EH (cell line): ENCODE data around the gene BMPR1A.

Experiments
- DNase-seq: peaks from one replicate; pipeline ENCODE4 v3.0.0-alpha.2; 2015; ENCODE audit warnings: low read depth

Gene BMPR1A

DNA sequence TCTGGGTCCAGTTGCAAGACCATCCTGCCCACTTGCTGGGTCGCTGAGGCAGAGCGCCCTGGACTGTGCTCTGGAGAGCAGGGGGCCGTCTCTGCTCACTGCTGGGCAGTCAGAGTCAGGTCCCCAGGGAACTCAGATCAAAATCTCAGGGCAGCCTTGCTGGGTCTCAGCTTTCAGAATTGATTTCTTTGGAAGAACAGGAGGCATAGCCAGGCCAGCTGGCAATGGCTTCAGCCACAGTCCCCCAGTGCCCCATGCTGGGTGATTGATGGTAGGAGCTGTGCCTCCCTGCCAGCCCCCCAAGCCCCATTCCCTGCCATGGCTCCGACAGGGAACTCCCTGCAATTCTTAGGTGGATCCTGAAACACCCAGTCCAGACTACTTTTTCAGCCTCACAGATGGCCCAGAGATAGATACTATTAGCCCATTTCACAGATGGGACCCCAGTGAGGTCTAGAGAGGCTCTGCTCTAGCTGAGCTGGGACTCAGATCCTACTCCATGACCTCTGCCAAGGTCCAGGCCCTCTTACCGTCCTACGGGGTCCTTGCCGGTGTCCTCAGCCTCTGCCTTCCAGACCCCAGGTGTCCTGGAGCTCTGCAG is 200.5 kb downstream of the BMPR1A start:
- DNase-seq = no peak

DNA sequence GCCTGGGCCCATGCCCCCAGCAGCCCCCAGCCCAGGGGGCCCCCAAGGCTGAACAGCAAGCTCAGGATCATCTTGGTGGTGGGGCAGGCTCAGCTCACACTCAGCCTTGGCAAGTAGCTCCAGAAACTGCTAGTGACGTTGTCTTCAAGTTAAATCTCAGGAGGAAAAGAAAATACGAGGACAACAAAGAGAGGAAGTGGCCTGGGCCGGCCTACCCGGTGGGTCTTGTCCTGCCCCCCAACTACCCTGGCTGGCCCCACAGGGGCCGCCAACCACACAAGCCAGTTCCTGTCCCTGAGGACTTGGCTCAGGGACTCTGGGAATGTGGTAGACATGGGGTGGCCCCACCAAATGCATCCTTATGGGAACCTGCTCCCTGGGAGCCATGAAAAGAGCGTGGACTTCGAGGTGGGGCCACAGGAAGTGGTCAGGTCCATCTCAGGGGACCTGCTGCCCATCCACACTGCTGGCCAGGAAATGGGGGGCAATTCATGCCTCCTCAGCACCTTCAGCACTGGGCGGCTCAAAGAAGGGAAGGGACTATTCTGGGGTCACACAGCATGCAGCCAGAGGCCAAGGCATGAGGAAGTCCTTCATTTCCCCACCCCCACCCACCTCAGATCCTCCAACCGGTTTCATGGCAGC is 201.2 kb downstream of the BMPR1A start, which contains the start of gene MMRN2:
MMRN2 (minus strand) TSS at position 145 of the 645 bp plus-strand sequence; CDS start at position 71, 74 bp downstream.
- no peak for DNase-seq

DNA sequence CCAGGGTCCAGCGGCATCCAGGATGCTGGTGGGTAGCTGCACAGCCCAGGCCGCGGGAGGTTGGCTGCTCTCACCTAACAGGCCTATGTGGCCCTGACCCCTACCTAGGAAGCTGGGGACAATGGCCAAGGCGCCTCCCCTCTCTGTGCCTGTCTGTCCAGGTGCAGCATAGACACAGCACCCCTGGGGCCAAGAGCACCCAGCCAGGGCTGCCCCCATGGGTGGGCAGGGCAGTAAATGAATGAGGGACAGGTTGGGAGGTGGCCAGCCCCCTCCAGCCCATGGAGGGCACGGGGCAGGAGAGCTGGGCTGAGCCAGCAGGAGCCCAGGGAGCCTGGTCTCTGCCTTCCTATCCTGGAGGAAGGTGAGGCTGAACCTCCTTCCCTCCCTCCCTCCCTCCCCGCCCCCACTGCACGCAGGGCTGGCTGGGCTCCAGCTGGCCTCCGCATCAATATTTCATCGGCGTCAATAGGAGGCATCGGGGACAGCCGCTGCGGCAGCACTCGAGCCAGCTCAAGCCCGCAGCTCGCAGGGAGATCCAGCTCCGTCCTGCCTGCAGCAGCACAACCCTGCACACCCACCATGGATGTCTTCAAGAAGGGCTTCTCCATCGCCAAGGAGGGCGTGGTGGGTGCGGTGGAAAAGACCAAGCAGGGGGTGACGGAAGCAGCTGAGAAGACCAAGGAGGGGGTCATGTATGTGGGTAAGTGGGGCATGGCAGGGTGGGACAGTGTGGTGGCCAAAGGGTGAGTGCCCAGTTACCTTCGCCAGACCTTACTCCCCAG is 201.9 kb downstream of the BMPR1A start, which contains the start of gene SNCG:
SNCG (plus strand) TSS at position 484 of the 785 bp plus-strand sequence; CDS start at position 583, 99 bp downstream.
- no peak for DNase-seq

DNA sequence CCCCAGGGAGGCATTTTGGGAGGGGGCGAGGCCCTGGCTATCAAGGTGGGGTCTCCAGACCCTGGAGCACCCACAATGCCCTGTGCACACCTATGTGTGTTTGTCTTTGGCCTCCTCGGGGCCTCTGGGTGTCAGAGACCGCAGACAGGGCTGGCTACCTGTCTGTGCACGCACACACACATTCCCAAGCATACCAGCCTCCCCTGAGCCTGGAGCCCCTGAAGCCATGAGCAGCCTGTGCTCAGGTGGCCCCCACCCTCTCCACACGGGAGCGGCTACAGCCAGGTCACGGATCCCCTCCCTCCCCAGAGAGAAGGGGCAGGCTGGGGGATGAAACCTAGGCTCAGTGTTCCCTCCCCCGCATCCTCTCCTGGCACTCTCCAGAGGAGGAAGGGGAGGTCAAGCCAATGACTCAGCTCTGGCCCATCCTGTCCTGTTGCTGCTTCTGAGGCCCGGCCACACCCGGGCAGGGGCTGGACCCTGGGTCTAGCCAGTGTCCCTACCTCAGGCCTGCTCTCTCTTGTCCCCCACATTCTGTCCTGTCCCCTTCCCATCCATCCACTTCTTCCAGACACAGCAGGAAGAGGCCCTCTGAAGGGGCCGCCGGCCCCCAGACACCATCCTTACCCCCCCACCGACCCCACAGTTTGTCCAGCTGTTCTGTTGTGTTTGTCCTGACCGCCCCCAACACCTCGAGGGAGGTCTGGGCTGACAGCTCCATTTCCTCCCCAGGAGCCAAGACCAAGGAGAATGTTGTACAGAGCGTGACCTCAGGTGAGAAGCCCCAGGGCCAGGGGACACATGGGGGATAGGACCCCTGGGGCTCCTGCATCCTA is 202.7 kb downstream of the BMPR1A start:
- peak; percentile 82 for DNase-seq

DNA sequence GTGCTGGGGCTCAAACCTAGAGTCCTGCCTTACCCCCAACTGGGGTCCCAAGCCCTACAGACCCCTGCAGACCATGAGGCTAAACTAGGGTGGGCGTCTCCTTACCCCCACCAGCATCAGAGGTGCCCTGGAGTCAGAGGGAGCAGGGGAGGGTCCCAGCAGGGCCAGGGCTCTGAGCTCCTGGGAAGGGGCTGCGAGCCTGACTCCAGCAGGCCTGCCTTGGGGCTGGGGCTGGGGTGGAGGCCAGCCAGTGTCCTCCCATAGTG is 203.3 kb downstream of the BMPR1A start:
- DNase-seq = no peak

DNA sequence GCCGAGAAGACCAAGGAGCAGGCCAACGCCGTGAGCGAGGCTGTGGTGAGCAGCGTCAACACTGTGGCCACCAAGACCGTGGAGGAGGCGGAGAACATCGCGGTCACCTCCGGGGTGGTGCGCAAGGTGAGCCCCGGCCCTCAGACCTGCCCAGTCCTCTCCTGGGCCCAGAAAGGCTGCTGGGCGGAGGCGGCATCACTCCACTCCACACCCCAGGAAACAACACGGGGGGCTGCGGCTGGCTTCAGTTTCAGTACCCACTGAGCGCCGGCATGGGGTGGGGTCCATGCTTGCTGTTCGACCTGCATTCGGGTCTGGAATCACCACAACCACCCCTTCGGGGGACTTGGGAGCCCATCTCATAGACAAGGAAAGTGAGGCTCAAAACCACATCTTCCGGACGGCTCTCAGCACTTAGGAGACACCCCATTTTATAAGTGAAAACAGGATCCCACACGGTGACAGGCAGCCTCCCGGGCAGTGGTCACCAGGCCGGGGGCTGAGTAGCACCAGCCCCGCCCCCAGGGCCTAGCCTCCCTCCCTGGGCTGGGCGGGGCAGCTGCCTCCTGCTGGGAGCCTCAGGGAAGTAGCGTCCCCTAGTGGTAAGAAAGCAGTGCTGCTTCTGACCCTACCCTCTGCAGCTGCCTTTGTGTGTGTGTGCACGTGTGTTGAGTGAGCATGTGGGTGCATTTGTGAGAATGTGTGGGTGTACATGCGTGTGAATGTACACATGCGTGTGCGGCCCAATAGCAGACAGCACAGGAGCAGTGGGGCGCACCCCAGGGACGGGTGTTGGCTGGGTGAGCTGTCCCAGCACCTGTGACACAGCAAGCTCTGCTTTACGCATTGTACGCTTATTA is 203.8 kb downstream of the BMPR1A start:
- peak; percentile 73 for DNase-seq

DNA sequence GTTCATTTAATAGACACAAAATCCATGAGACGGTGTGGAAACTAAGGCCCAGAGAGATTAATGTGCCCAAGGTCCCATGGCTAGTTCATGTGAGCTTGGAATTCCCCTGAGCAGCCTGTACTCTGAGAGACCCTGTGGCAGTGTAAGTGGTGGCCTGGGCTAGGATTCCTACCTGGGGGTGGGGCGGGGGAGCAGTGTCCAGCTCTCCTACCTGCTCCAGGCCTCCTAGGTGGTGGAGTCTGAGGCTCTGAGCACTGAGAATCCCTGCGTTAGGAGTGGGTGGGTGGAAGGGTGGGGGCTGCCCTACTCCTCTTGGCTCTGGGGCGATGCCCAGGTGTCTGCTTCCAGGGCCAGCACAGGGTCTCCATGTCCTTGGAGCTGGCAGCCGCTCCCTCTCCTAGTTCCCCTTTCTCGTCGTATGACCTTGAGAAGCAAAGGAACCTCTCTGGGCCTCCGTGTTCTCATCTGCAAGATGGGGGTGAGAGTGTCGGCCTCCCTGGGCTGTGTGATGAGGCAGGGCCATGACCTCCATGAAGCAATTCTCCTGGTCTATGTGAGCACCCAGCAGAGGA is 204.5 kb downstream of the BMPR1A start:
- DNase-seq = no peak

DNA sequence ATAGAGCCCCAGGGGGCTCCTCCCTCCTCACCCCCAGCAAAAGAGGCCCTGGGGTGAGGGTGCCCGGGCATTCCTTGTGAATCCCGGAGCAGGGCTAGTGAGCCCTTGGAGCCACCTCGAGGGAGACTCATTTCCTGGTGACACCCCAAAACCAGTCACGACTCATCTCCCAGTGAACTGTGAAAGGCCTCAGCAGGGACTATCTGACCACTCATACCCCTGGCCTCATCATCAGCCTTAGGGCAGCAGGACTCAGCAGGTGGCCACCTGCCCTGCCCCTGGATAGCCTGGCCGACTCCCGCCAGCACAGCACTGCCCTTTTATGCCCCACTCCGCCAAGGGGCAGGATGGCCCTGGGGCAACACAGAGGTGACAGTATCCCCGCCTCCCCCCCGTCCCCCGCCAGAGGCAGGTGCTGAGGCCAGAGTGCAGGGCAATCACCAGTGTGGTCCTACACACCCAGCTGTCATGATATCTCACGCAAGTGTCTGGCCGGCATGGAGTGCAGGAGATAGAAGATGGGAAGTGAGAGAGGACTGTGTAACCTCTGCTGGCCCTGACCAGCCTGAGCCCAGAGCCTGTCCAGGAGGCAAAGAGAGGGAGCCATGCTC is 205.2 kb downstream of the BMPR1A start:
- DNase-seq = peak; percentile 38

DNA sequence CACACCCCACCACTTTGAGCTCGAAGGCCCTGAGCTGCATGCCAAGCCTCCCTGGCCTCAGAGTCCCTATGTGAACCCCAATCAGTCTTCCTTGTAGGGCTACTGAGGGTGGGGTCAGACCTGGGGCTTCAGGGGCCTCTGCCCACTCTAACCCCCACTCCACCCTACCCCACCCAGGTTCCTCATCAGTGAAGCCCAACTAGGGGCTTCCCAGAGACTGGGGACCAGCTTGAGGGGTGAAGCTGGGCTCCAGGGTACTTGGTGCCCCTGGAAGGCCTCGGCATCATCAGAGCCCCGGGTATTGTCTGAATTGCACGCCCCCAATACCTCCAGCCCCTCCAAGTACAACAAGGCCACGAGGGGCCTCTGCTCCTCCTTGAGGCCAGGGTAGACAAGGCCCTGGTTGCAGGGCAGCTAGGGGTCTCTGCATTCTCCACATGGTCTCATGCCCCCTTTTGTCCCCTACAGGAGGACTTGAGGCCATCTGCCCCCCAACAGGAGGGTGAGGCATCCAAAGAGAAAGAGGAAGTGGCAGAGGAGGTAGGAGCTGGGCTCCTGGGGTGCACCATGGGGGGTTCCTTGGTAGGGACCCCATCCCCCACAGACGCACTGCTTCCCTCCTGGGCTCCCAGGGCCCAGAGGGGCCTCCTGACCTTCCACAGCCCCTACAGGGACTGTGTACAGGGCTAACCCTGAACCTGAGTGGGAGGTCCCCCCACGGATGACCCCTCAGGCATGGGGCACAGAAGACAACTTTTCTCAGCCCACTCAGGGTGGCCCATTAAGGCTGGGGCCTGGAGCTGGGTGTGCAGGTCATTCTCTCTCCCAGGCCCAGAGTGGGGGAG is 205.9 kb downstream of the BMPR1A start:
- DNase-seq = no peak

DNA sequence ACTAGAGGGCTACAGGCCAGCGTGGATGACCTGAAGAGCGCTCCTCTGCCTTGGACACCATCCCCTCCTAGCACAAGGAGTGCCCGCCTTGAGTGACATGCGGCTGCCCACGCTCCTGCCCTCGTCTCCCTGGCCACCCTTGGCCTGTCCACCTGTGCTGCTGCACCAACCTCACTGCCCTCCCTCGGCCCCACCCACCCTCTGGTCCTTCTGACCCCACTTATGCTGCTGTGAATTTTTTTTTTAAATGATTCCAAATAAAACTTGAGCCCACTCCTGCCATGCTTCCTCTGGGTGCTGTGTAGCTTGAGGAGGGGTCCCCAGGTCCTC is 206.5 kb downstream of the BMPR1A start:
- no peak for DNase-seq

DNA sequence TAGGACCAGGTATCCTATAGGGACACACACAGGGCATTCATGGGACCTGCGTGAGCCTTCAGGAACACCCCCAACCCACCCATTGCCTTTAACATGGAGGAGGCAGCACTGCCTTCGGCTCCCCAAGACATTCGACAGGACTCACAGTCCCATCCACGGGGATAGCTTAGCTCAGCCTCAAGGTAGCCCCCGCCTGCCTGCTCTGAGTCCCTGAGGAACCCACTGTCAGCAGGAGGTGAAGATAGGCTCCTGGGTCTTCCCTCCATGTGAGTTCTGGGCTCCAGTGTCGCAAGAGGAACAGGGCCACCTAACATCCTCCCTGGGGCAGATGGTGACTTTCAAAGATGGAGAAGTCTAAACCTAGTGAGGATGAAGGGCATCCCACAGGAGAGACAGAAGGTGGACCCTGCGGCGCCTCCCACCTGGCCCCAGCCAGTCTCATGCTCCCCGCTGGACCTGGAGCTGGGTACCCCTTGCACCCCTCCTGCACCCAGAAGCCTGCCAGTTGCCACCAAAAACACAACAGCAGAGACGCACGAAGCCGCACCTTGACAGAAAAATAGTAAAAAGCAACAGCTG is 207.0 kb downstream of the BMPR1A start:
- DNase-seq = no peak

DNA sequence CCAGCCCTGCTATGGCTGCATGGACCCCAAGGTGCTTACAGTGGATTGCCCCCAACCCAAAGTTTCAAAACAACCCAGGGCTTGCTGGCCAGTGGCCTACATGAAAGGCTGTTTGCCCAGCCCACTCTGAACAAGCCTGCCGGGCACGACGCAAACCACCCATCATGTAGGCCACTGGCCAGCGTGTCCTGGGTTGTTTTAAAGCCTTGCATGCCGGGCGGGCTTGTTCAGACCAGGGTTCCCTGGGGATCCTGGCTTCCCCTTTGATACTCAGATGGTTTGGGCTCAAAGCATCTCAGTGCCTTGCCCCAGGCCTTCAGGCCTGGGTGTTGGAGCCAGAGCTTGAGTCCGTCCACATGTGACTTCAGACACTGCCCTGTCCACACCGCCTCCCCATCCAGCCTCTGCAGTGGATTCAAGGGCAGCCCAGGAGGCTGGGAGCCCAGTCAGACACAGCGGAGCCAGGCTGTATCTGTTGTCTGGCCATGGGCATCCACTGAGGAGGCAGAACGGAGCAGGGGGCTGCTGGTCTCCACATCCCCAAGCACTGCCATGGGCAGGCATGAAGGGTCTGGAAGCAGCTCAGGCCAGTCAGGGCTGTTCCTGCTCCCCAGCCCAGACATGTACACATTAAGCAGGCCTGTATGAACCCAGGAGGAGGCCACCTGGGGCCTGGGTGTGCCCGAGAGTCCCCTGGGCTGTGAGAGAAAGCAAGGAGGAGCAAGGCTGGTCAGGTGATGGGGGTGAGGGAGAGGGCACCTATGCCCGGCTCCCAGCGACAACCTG is 207.8 kb downstream of the BMPR1A start:
- no peak for DNase-seq

DNA sequence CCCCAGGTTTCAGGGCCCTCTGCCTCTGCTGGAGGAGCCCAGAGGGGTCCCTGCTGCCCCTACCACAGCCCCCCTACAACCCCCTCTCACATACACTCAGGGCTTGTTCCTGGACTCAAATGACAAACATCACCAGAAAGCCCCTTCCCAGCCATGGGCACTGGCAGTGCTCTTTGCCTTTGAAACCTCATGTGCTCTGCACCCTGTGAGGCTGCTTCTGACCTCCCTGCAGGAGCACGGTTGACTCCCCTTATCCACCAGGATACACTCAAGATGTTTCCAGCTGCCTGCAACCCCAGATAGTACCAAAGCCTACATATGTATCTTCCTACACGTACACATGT is 208.4 kb downstream of the BMPR1A start:
- no peak for DNase-seq

DNA sequence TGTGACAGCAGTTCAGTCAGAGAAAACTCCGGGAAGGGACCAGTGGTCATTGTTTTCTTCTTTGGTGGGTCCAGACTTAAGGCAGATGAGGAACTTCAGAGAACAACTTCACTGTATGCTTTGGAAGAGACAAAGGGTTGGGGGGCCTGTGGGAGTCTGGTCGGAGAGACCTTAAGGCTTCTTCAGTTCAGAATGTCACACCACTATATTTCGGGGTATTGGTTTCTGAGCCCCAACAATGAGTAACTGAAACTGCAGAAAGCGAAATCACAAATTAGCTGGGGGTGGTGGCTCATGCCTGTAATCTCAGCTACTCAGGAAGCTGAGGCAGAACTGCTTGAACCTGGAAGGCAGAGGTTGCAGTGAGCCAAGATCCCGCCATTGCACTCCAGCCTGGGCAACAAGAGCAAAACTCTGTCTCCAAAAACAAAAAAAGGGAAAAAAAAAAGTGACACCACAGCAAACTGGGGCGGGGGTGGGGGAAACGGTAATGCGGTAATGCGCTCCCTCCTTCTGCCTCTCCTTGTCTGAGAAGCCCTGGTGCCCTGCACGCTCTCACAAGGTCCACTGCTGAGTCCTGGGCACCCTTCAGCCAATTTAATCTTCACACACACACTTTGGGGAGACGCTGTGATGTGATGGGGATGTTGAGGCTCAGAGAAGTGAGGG is 209.7 kb downstream of the BMPR1A start:
- DNase-seq = no peak

DNA sequence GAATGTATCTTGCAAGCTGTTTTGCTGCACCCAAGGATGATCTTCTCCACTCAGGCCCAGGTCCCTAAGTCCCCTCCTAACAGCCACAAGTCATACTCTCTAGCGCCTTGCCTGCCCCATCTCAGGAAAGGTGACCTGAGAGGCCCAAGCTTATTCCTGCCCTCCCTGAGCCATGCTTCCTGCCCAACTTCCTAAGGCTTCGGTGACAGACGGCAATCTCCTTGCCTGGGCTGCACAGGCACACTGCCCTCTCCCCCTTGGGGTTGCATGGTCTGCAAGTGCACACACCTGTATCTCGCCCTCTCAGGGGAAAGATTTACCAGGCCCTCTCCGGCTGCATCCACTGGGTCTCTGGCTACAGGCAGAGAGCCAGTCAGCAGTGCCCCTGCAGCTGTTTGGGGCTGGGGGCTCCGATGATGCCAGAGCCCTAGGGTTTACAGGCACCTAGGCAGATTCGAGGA is 211.1 kb downstream of the BMPR1A start:
- no peak for DNase-seq

DNA sequence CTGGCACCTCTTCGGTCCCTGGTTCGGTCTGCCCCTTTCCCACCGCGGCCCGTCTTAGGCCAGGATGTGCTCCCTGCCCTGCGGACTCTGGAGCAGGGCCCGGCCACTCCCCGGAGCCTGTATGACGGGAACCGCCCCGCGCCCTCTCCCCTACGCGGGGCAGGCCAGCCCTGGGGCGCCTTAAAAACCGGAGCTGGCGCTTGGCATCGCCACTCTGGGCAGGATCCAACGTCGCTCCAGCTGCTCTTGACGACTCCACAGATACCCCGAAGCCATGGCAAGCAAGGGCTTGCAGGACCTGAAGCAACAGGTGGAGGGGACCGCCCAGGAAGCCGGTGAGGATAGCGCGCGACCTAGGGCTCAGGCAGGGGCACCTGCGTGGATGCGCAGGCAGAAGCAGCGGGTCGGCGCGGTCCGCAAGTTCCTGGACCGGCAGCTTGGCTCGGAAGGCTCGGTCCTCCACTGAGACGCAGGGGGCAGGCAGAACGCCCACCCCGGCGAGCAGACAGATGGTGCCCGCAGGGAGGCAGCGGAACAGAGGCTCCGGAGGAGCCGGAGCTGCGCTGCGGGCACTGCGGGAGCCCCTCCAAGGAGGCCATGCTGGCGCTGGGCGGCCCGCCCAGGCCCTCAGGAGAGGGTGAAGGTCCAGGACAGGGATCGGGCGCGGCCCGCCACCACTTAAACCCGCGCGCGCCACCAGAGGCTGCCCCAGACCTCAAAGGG is 212.0 kb downstream of the BMPR1A start, which contains the start of gene ADIRF:
ADIRF (plus strand) TSS at position 212 of the 723 bp plus-strand sequence; CDS start at position 275, 63 bp downstream.
- peak; percentile 58 for DNase-seq

DNA sequence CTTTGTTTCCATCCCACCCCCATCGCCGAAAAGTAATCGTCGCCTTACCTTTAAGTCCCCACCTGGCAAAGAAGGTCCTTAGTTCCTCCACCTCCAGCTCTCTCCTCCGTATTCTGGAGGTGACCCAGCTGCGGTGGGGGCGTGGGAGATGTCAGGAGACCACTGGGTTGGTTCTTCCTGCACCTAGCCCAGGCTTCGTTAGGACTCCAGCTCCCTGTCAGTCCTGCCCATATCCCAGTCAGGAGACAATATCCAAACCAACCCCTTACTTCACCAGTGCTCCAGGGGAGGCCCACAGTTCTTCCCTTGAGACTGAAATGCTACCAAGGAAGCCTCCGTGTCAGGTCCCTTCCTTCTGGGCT is 212.6 kb downstream of the BMPR1A start:
- no peak for DNase-seq
